Fibroblast of lung (primary cell): ENCODE measurements around the gene NTF4. TPM values are rescaled to one million over a fixed set of nuclear protein-coding genes. Genes with fewer than 3 reads are reported as not detected.
A peak's percentile ranks its signal among the peaks of the same experiment; 100 is the strongest.

Source experiments
- DNase-seq, 2 donors: peaks; one replicate each; pipeline versions ENCODE4 v3.0.0 to v3.0.0-alpha.2; 2010; ENCODE audit warnings: low read depth in 2 of 2
- H2AFZ ChIP-seq: 2 replicates; pipeline ENCODE4 v1.5.1; 2012; ENCODE audit warnings: low read length, control low read depth, inconsistent platforms
- H3K27ac ChIP-seq: 2 replicates; pipeline ENCODE4 v1.5.1; 2011; ENCODE audit warnings: low read length, control low read depth; ENCODE audit not compliant: insufficient read depth
- H3K27me3 ChIP-seq: 2 replicates; pipeline ENCODE4 v1.5.1; 2011; ENCODE audit warnings: mild to moderate bottlenecking, low read length; ENCODE audit not compliant: control insufficient read depth, insufficient read depth
- H3K36me3 ChIP-seq: 2 replicates; pipeline ENCODE4 v1.5.1; 2011; ENCODE audit warnings: low read length; ENCODE audit not compliant: control insufficient read depth, insufficient read depth
- H3K4me1 ChIP-seq: 2 replicates; pipeline ENCODE4 v1.5.1; 2011; ENCODE audit warnings: low read length; ENCODE audit not compliant: control insufficient read depth, insufficient read depth; ENCODE audit errors: extremely low read depth
- H3K4me2 ChIP-seq: 2 replicates; pipeline ENCODE4 v1.5.1; 2011; ENCODE audit warnings: low read length, control low read depth; ENCODE audit not compliant: insufficient read depth; ENCODE audit errors: extremely low read depth
- H3K4me3 ChIP-seq, 4 experiments: fragments of 200-600 bp in 1 of 4; sonication (generic) in 1 of 4; replicated peaks in 1 of 4; 2 replicates each; pipeline ENCODE4 v1.5.1; 2011 to 2016; ENCODE audit warnings: low read length in 4 of 4, low read depth in 3 of 4, mild to moderate bottlenecking in 3 of 4, control low read depth in 2 of 4, inconsistent platforms in 1 of 4, mixed read lengths in 1 of 4; ENCODE audit not compliant: insufficient read depth in 1 of 4; ENCODE audit errors: control extremely low read depth in 1 of 4
- H3K79me2 ChIP-seq: 2 replicates; pipeline ENCODE4 v1.5.1; 2012; ENCODE audit warnings: mild to moderate bottlenecking, low read length, inconsistent platforms; ENCODE audit not compliant: control insufficient read depth, insufficient read depth
- H3K9ac ChIP-seq: 2 replicates; pipeline ENCODE4 v1.5.1; 2011; ENCODE audit warnings: mild to moderate bottlenecking, low read length, control low read depth; ENCODE audit not compliant: insufficient read depth
- H3K9me3 ChIP-seq: 2 replicates; pipeline ENCODE4 v1.5.1; 2012; ENCODE audit warnings: low read depth, low read length; ENCODE audit not compliant: control insufficient read depth, insufficient read depth
- H4K20me1 ChIP-seq: 2 replicates; pipeline ENCODE4 v1.5.1; 2011; ENCODE audit warnings: low read length; ENCODE audit not compliant: control insufficient read depth, insufficient read depth; ENCODE audit errors: extremely low read depth
- EZH2 ChIP-seq: IDR thresholded peaks from 2 replicates; pipeline ENCODE4 v1.5.1; 2012; ENCODE audit warnings: low read length, control low read depth, mild to moderate bottlenecking; ENCODE audit errors: missing control alignments
- polyA plus RNA-seq, 2 donors: library from polyadenylated mRNA; depleted of rRNA in 1 of 2; stranded (reverse) in 1 of 2; unstranded in 1 of 2; fragments of >200 nt; gene quantifications; 2 replicates each; pipeline ENCODE4 v1.2.1, GENCODE V29; 2011 to 2012; ENCODE audit warnings: missing spikeins in 1 of 2
- total RNA-seq: library from RNA; depleted of rRNA; stranded (reverse); fragments of >200 nt; gene quantifications from 2 replicates; pipeline ENCODE4 v1.2.1, GENCODE V29; 2014
- TF ChIP-seq, protein P1 (sequence below), 2 donors: IDR thresholded peaks in 1 of 2; conservative IDR thresholded peaks in 1 of 2; 1 replicate in 1 of 2; 2 replicates in 1 of 2; pipeline ENCODE4 v1.5.1; 2011 to 2012; ENCODE audit warnings: low read length in 2 of 2, control low read depth in 1 of 2, inconsistent platforms in 1 of 2, low read depth in 1 of 2, mild to moderate bottlenecking in 1 of 2

The NTF4 gene
- total and polyA plus RNA-seq, 2 donors (not counting 1 experiment from before 2014, with no cell fraction given), result not detected

DNA sequence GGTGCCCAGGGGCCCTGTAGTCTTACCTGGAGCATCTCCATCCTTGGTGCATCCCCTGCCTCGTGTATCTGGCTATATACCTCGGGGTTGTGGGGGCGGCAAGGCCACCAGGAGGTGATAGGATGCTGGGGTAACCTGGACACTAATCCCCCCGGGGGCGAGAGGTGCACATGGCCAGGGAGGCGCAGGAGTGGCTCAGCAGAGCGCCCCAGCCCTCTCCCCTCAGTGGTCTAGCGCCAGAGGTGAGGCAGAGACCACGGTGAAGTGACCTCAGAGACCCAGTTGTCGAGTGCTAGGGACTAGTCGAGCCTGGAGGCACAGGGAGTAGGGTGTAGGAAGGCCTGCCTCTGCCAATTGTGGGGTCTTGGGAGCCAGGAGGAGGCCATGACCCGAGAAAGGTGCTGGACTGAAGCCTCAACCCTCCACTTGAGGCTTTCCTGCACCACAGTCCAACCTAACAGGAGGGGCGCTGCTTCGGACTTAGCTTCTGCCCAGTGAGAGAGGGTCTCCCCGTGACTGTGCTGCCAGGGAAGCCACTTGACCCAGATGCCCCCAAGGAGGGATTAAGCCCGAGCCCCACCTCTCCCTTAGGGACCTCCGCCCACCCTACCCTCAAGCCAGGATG, 47.5 kb downstream of the NTF4 start, which contains the start of gene LHB:
Gene LHB, minus strand, starts transcription at position 51 of the 625 bp plus-strand sequence. Its CDS starts 10 bp downstream, at position 41.
- Histone ChIP-seq H2AFZ (peak within 1 kb of the TSS; percentile 30), H3K9me3 (no peaks in the 10 kb centered on the region), H3K4me1 (peaks cover 2% of the 10 kb centered on the region), H3K27me3 (peaks cover 3% of the 10 kb centered on the region), H3K36me3 (peaks cover 14% of the 10 kb centered on the region), H3K79me2 (no peaks in the 10 kb centered on the region), H3K4me2 (peak within 1 kb of the TSS; percentile 85), H3K4me3 (peak within 1 kb of the TSS; percentile 18 to 53 (median 24)), H3K27ac (no peak within 1 kb of the TSS), H3K9ac (peak within 1 kb of the TSS; percentile 16), H4K20me1 (no peaks in the 10 kb centered on the region)
- DNase-seq, result no peak
- TF ChIP-seq, protein P1, sequence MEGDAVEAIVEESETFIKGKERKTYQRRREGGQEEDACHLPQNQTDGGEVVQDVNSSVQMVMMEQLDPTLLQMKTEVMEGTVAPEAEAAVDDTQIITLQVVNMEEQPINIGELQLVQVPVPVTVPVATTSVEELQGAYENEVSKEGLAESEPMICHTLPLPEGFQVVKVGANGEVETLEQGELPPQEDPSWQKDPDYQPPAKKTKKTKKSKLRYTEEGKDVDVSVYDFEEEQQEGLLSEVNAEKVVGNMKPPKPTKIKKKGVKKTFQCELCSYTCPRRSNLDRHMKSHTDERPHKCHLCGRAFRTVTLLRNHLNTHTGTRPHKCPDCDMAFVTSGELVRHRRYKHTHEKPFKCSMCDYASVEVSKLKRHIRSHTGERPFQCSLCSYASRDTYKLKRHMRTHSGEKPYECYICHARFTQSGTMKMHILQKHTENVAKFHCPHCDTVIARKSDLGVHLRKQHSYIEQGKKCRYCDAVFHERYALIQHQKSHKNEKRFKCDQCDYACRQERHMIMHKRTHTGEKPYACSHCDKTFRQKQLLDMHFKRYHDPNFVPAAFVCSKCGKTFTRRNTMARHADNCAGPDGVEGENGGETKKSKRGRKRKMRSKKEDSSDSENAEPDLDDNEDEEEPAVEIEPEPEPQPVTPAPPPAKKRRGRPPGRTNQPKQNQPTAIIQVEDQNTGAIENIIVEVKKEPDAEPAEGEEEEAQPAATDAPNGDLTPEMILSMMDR (conservative IDR thresholded peaks at IDR 0.05 in 1 of 2, IDR thresholded peaks at IDR 0.05 in 1 of 2; ENCODE audit: low read depth in 1 of 2, low read length in 2 of 2), result no peak
- TF ChIP-seq EZH2, result no peak

DNA sequence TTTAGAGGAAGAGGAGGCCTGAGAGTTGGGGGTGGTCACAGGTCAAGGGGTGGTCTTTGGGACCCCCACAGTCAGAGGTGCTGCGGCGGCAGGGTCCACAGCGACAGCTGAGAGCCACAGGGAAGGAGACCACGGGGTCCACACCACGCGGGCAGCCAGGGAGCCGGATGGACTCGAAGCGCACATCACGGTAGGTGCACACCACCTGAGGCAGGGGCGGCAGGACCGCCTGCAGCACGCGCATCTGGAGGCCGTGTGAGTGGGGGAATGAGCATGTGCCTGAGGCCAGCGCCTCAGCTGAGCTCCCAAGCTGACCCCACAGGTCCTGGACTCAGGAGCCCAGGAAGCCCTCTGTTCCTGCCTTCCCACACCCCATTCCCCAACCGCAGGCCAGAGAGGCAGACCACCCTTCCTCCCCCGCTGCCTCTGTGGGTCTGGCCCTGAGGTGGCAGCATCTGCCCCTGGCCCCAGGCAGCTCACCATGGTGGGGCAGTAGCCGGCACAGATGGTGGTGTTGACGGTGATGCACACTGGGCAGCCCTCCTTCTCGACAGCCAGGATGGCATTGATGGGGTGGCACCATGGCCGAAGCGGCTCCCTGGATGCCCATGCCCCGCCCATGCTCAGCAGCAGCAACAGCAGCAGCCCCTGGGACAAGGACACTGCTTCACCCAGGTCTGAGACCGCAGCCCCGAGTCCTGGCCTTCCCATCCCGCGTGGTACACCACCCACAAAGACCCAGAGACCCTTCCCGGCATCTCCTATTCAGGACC, 48.4 kb downstream of the NTF4 start:
- Histone ChIP-seq H3K27ac (no peak overlapping the region), H3K4me3 (no peak overlapping the region), H4K20me1 (no peaks in the 10 kb centered on the region), H3K36me3 (peaks cover 17% of the 10 kb centered on the region), H3K79me2 (no peaks in the 10 kb centered on the region), H3K4me2 (no peak overlapping the region), H2AFZ (no peak overlapping the region), H3K9ac (no peak overlapping the region), H3K27me3 (peaks cover 3% of the 10 kb centered on the region), H3K9me3 (no peaks in the 10 kb centered on the region), H3K4me1 (peaks cover 2% of the 10 kb centered on the region)
- no peak for TF ChIP-seq EZH2
- TF ChIP-seq, protein P1 (conservative IDR thresholded peaks at IDR 0.05 in 1 of 2, IDR thresholded peaks at IDR 0.05 in 1 of 2; ENCODE audit: low read depth in 1 of 2, low read length in 2 of 2), result no peak
- DNase-seq, result no peak

DNA sequence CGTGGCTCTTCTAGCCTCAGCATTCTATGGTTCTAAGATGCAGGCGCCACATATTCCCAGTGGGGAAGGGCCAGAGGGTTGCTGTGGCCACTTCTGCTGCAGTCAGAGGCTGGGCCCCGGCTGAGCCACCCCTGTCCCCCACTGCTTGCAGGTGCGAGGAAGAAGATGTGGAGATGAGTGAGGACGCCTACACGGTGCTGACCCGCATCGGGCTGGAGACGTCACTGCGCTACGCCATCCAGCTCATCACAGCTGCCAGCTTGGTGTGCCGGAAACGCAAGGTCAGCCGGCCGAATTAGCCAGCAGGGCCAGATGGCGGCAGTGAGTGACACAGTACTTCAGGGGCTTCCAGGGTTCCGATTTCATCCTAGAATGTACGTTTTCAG, 49.8 kb downstream of the NTF4 start:
- no peak overlapping the region for H3K9ac ChIP-seq
- TF ChIP-seq, protein P1 (conservative IDR thresholded peaks at IDR 0.05 in 1 of 2, IDR thresholded peaks at IDR 0.05 in 1 of 2; ENCODE audit: low read depth in 1 of 2, low read length in 2 of 2), result no peak
- TF ChIP-seq EZH2, result no peak
- no peaks in the 10 kb centered on the region for H3K27me3 ChIP-seq
- H4K20me1 ChIP-seq, result no peaks in the 10 kb centered on the region
- H3K4me2 ChIP-seq, result no peak overlapping the region
- no peak overlapping the region for H3K27ac ChIP-seq
- no peaks in the 10 kb centered on the region for H3K9me3 ChIP-seq
- H3K36me3 ChIP-seq, result peaks cover 24% of the 10 kb centered on the region
- no peak overlapping the region for H2AFZ ChIP-seq
- H3K4me3 ChIP-seq, result no peak overlapping the region
- H3K79me2 ChIP-seq, result no peaks in the 10 kb centered on the region
- H3K4me1 ChIP-seq, result peaks cover 2% of the 10 kb centered on the region
- no peak for DNase-seq
